ENCODE measurements around the gene CNOT3.

DNA sequence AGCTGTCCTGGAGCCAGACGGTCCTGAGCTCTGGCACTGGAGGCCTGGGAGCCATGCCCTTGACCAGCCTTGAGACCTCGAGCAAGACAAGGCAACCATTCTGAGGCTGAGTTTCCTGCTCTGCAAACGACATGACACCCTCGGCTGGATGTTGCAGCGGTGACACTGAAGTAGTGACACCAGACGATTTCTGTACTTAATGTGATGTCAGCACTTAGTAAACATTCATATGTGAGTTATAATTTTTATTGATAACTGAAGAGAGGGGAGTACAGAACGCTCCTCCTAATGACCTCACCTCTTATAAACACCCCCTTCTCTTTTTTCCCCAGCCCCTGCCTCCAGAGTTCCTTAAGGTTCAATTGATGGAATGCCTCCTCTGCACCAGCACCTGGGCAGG is 29.1 kb upstream of the CNOT3 start:
- TF ChIP-seq, protein P1, sequence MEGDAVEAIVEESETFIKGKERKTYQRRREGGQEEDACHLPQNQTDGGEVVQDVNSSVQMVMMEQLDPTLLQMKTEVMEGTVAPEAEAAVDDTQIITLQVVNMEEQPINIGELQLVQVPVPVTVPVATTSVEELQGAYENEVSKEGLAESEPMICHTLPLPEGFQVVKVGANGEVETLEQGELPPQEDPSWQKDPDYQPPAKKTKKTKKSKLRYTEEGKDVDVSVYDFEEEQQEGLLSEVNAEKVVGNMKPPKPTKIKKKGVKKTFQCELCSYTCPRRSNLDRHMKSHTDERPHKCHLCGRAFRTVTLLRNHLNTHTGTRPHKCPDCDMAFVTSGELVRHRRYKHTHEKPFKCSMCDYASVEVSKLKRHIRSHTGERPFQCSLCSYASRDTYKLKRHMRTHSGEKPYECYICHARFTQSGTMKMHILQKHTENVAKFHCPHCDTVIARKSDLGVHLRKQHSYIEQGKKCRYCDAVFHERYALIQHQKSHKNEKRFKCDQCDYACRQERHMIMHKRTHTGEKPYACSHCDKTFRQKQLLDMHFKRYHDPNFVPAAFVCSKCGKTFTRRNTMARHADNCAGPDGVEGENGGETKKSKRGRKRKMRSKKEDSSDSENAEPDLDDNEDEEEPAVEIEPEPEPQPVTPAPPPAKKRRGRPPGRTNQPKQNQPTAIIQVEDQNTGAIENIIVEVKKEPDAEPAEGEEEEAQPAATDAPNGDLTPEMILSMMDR (IDR thresholded peaks at IDR 0.05), result no peak
- no peak for TF ChIP-seq POLR2A (IDR thresholded peaks at IDR 0.05)

All from prostate gland (tissue), 2 donors.